ENCODE results near the gene PRRG2.

DNA sequence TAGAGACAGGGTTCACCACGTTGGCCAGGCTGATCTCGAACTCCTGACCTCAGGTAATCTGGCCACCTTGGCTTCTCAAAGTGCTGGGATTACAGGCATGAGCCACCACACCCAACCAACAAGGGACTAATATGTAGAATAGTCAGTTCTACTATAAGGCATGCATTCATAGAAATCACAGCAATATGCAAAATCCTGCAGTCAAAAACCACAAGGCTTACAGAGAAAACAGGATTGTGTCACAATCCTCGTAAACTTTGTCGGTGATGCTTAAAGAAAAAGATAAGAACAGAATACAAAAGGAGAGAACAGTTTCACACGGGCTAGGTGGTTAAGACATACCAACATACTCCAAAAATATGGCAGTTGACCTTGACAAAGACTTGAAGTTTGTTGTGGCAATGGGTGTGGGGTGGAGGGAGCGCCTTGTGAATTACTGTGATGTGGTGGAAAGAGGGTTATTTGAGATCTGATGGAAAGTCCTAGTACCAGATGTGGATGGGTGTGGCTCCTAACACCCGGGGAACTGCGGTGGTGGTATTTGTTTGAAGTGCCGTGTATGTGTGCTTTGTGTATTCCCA, 13.2 kb upstream of the PRRG2 start:
- TF ChIP-seq EZH2phosphoT487 (IDR thresholded peaks at IDR 0.05; ENCODE audit: unreplicated experiment), result no peak
- TF ChIP-seq, protein P1, sequence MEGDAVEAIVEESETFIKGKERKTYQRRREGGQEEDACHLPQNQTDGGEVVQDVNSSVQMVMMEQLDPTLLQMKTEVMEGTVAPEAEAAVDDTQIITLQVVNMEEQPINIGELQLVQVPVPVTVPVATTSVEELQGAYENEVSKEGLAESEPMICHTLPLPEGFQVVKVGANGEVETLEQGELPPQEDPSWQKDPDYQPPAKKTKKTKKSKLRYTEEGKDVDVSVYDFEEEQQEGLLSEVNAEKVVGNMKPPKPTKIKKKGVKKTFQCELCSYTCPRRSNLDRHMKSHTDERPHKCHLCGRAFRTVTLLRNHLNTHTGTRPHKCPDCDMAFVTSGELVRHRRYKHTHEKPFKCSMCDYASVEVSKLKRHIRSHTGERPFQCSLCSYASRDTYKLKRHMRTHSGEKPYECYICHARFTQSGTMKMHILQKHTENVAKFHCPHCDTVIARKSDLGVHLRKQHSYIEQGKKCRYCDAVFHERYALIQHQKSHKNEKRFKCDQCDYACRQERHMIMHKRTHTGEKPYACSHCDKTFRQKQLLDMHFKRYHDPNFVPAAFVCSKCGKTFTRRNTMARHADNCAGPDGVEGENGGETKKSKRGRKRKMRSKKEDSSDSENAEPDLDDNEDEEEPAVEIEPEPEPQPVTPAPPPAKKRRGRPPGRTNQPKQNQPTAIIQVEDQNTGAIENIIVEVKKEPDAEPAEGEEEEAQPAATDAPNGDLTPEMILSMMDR (conservative IDR thresholded peaks at IDR 0.05; ENCODE audit: low read depth in 2 of 2), result no peak
- TF ChIP-seq POLR2AphosphoS5 (IDR thresholded peaks at IDR 0.05; ENCODE audit: low read depth), result no peak
- TF ChIP-seq EZH2 (IDR thresholded peaks at IDR 0.05; ENCODE audit: low read depth, unreplicated experiment), result no peak
- no peak for TF ChIP-seq JUNB (IDR thresholded peaks at IDR 0.05; ENCODE audit: unreplicated experiment)
- TF ChIP-seq, protein P2, sequence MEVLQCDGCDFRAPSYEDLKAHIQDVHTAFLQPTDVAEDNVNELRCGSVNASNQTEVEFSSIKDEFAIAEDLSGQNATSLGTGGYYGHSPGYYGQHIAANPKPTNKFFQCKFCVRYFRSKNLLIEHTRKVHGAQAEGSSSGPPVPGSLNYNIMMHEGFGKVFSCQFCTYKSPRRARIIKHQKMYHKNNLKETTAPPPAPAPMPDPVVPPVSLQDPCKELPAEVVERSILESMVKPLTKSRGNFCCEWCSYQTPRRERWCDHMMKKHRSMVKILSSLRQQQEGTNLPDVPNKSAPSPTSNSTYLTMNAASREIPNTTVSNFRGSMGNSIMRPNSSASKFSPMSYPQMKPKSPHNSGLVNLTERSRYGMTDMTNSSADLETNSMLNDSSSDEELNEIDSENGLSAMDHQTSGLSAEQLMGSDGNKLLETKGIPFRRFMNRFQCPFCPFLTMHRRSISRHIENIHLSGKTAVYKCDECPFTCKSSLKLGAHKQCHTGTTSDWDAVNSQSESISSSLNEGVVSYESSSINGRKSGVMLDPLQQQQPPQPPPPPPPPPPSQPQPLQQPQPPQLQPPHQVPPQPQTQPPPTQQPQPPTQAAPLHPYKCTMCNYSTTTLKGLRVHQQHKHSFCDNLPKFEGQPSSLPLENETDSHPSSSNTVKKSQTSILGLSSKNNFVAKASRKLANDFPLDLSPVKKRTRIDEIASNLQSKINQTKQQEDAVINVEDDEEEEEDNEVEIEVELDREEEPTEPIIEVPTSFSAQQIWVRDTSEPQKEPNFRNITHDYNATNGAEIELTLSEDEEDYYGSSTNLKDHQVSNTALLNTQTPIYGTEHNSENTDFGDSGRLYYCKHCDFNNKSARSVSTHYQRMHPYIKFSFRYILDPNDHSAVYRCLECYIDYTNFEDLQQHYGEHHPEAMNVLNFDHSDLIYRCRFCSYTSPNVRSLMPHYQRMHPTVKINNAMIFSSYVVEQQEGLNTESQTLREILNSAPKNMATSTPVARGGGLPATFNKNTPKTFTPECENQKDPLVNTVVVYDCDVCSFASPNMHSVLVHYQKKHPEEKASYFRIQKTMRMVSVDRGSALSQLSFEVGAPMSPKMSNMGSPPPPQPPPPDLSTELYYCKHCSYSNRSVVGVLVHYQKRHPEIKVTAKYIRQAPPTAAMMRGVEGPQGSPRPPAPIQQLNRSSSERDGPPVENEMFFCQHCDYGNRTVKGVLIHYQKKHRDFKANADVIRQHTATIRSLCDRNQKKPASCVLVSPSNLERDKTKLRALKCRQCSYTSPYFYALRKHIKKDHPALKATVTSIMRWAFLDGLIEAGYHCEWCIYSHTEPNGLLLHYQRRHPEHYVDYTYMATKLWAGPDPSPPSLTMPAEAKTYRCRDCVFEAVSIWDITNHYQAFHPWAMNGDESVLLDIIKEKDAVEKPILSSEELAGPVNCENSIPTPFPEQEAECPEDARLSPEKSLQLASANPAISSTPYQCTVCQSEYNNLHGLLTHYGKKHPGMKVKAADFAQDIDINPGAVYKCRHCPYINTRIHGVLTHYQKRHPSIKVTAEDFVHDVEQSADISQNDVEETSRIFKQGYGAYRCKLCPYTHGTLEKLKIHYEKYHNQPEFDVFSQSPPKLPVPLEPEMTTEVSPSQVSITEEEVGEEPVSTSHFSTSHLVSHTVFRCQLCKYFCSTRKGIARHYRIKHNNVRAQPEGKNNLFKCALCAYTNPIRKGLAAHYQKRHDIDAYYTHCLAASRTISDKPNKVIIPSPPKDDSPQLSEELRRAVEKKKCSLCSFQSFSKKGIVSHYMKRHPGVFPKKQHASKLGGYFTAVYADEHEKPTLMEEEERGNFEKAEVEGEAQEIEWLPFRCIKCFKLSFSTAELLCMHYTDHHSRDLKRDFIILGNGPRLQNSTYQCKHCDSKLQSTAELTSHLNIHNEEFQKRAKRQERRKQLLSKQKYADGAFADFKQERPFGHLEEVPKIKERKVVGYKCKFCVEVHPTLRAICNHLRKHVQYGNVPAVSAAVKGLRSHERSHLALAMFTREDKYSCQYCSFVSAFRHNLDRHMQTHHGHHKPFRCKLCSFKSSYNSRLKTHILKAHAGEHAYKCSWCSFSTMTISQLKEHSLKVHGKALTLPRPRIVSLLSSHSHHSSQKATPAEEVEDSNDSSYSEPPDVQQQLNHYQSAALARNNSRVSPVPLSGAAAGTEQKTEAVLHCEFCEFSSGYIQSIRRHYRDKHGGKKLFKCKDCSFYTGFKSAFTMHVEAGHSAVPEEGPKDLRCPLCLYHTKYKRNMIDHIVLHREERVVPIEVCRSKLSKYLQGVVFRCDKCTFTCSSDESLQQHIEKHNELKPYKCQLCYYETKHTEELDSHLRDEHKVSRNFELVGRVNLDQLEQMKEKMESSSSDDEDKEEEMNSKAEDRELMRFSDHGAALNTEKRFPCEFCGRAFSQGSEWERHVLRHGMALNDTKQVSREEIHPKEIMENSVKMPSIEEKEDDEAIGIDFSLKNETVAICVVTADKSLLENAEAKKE (CRISPR knock-in tag; IDR thresholded peaks at IDR 0.05), result no peak
- TF ChIP-seq, protein P3, sequence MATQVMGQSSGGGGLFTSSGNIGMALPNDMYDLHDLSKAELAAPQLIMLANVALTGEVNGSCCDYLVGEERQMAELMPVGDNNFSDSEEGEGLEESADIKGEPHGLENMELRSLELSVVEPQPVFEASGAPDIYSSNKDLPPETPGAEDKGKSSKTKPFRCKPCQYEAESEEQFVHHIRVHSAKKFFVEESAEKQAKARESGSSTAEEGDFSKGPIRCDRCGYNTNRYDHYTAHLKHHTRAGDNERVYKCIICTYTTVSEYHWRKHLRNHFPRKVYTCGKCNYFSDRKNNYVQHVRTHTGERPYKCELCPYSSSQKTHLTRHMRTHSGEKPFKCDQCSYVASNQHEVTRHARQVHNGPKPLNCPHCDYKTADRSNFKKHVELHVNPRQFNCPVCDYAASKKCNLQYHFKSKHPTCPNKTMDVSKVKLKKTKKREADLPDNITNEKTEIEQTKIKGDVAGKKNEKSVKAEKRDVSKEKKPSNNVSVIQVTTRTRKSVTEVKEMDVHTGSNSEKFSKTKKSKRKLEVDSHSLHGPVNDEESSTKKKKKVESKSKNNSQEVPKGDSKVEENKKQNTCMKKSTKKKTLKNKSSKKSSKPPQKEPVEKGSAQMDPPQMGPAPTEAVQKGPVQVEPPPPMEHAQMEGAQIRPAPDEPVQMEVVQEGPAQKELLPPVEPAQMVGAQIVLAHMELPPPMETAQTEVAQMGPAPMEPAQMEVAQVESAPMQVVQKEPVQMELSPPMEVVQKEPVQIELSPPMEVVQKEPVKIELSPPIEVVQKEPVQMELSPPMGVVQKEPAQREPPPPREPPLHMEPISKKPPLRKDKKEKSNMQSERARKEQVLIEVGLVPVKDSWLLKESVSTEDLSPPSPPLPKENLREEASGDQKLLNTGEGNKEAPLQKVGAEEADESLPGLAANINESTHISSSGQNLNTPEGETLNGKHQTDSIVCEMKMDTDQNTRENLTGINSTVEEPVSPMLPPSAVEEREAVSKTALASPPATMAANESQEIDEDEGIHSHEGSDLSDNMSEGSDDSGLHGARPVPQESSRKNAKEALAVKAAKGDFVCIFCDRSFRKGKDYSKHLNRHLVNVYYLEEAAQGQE (IDR thresholded peaks at IDR 0.05; ENCODE audit: unreplicated experiment), result no peak
- TF ChIP-seq ZNF331 (CRISPR knock-in tag; IDR thresholded peaks at IDR 0.05; ENCODE audit: low read depth), result no peak
- TF ChIP-seq STAT1 (IDR thresholded peaks at IDR 0.05; ENCODE audit: unreplicated experiment), result no peak
- no peak for TF ChIP-seq CREB1 (CRISPR knock-in tag; IDR thresholded peaks at IDR 0.05; ENCODE audit: low read depth)
